ENCODE data around the gene IGFL2.
"Not testable (repeated sequence)": the region's sequence is repeated elsewhere in the genome, so short reads cannot be mapped to it uniquely, and the experiment has no call there.

The IGFL2 gene

DNA sequence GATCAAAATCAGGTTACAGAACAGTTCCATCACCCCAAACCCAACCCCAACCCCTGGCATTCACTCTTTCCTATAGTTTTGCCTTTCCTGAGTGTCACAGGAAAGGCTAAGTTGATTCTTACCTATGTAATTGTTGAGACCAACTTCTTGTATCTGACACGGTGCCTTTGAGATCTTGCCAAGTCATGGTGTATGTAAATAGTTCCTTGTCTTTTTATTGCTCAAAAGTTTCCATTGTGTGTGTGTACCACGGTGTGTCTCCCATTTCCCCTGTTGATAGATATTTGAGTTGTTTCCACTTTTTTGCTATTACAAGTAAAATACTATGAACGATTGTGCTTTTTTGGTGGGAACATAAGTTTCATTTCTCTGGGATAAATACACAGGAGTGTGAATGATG lies 3.3 kb upstream of the IGFL2 start:
- no peak for DNase-seq

DNA sequence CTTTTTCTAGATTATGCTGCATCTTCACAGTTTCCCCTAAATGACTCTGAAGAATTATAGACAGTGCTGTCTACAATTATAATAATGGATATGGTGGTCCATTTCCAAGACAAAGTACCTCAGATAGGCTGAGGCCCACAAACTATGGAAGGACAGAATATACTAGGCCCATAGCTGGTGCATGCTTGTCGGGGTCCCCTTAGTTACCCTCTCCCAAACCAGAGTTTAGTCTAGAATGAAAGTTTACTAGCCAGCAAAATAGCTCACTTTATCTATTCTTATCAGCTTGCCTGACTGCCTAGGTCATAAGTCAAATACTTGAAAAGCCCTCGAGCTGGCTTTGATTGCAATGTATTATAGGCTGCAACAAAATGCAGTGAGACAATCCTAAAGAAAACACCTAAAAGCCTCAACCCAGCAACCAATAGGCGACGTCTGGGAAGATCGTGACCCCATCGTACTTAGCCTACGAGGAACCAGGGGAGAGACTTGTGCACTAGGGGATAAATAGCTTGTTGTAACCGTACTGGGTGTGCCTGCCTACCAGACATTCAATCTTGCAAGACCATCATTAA lies 785 bp upstream of the IGFL2 start:
- DNase-seq, result no peak

- DNase-seq, result no peak
Measured at GRCh38 chr19:46150606-46151005, 2.6 kb downstream of the IGFL2 start.

GRCh38 chr19:46155237-46155636 lies 7.2 kb downstream of the IGFL2 start:
- DNase-seq, result no peak

GRCh38 chr19:46159418-46160232 lies 11.6 kb downstream of the IGFL2 start:
- DNase-seq, result no peak

DNA sequence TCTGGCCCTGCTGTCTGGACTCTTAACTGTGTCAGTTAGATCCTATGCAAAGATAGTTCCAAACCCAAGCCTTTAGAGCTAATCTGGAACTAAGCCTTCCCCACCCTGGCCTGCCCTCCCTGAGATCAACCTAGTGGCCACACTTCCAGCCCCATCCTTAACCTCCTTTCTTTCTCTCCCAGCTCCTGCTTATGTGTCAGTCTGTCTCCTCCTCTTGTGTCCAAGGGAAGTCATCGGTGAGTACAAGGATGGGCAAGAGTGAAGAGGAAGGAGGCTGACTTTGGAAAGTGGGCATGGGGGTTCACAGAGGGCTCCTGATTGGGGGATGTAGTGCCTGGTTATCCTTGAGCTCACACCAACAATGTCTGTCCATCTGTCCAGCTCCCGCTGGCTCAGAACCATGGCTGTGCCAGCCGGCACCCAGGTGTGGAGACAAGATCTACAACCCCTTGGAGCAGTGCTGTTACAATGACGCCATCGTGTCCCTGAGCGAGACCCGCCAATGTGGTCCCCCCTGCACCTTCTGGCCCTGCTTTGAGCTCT lies 12.3 kb downstream of the IGFL2 start:
- no peak for DNase-seq

GRCh38 chr19:46161642-46162257 lies 13.7 kb downstream of the IGFL2 start:
- not testable (repeated sequence) for DNase-seq

- DNase-seq, result no peak
Measured at GRCh38 chr19:46162731-46163130, 14.7 kb downstream of the IGFL2 start.

DNA sequence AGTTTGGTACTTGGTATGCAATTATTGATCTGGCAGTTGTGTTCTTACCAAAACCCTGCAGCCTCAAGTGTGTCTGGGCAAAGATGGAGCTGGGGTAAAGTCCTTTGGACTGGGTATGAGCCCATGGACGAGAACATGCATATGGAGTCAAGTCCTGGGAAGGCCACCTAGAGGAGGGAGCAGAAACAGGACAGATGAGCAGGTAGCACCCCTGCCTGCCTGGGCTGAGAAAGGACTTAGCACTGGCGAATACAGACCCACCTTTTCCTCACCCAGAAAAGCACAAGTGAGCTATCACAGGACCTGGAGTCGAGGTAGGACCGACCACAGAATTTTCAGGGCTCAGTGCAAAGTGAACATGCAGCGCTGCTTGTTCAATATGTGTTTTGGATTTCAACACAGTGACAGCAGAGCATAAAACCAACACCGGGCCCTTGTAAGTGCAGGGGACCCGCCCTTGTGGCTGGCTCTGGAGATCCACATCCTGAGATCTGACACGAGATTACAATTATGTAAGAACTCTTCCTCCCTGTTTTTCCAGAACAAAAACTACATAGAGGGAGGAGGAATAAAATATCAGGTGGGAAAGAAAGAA lies 25.9 kb downstream of the IGFL2 start:
- no peak for DNase-seq

DNA sequence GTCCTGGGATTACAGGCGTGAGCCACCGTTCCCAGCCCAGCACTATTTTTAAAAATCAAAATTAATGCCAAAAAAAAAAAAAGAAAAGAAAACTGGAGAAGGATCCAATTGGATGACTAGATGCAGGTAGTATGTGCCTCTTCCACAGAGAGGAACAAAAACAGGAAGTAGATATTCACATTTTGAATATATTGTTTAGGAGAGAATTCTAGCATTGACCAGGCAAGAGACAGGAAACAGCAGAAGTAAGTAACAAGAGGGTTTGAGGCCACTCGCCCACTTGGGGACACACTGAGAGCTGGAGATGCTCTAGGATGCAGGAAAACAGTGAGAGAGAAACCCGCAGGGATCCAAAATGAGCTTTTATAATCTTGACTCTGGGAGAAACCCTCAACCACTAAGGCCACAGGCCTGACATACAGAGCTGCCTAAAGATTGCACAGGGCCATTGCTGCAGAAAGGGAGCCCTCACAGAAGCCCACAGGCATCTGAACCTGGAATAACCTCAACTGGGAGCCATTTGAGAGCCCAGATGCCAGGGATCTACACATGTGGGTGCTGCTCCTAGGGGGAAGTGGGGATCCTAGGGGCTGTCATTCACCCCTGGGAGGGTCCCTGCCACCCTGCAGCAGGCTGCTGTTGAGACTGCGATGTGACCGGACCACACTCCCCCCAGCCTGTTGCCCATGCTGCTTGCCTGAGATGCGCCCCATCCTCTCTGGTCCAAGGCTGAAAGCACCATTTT lies 28.2 kb downstream of the IGFL2 start:
- no peak for DNase-seq

- DNase-seq, result no peak
Measured at GRCh38 chr19:46179076-46179759, 31.2 kb downstream of the IGFL2 start.

GRCh38 chr19:46180701-46181387 lies 32.8 kb downstream of the IGFL2 start:
- no peak for DNase-seq

DNA sequence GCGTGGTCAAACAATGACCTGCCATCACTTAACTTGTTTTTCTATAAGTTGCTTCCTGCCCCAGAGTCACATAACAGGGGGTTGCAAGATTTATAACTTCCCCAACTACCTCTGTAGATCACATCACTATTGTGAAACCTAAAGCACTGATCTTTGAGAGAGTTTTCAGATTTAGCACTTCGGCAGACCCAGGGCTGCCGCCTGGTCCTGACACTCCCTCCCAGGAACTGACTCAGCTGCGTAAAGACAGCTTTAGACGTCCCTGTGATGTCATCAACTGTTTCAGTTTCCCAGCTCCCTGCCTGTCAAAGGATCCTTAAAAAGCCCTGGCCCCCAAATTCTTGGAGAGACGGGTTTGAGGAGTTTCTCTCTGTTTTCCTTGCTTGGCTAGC lies 33.3 kb downstream of the IGFL2 start:
- DNase-seq, result no peak

DNA sequence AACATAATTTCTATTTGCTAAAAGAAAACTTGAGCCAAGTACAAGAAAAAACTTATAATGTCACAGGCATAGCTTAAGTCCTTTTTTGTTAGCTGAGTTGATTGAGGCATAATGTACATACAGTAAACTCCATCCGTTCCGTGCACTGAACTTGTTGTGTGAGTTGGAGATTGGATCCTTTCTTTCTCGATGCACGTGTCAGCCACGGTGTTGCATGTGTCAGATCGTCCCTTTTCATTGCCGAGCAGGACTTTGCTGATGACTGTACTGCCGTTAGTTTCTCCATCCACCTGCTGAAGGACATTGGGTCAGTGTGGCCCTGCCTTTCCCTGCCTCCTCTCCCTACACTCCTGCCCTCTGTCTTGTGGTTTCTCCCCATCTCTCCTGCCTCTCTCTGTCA lies 34.4 kb downstream of the IGFL2 start:
- no peak for DNase-seq

GRCh38 chr19:46184775-46185710 lies 37.0 kb downstream of the IGFL2 start:
- not testable (repeated sequence) for DNase-seq

DNA sequence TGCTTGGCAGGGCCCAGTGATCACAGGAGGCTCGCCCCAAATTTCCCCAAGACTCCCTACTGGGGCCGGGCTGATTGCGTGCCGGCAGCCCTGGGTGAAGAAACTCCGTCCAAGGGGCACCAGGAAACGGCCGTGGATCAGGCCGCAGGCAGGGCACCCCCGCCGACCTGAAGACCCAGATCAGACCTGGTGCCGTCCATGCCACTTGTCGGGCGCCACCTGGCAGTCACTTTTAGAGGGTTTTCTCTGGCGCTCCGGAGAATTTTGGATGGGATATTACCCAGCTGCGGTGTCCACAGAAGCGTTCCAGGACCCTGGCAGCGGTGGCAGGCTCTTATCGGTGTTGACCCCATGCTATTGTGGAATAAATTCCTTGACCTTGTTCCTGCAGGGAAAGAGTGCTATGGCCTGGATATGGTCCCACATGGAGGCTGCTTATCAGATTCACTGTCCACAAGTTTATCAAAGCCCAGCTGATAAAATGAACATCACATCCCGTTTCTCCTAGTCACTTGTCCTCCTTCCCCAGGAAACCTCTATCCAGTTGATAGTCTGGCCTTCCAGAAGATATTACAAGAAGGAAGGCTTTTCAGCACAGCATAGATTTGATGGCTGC lies 38.2 kb downstream of the IGFL2 start:
- DNase-seq, result no peak

GRCh38 chr19:46186717-46187101 lies 38.7 kb downstream of the IGFL2 start:
- no peak for DNase-seq

DNA sequence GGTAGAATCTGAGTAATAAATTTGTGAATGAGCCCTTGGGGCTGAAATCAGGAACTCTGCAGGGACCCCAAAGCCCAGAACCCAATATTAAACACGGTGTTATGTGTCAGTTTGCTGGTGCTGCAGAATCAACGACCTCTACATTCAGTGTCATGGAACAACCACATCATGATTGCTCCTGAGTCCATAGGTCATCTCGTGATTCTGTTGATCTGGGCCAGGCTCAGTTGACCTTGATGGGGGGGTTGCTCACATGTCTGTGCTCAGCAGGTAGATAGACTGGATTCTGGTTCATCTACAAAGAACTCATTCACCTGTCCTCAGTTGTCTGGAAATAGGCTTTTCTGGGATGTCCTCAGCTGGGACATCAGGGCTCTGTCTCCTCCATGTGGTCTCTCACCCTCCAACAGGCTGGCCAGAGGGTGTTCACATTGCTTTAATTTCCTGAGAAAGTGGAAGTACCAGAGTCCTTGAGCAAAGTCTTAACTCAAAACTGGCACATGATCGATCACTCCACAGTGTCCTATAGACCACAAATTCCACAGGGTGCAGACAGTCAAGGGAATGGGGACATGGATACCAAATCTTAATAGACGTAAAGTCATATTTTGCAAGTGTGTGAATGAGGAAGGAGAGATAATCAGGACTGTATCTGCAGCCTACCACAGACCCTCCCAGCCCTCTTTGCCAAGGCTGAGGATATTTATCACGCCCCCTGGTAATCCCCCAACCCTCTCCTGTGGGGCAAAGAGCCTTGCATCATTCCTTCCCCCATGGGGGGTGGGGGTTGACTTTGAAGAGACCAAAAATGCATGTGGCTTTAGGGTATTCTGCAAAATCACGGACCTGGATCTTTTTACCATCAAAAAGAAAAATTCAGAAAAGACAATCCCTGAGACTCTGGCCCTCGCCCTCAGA lies 42.2 kb downstream of the IGFL2 start:
- no peak for DNase-seq

DNA sequence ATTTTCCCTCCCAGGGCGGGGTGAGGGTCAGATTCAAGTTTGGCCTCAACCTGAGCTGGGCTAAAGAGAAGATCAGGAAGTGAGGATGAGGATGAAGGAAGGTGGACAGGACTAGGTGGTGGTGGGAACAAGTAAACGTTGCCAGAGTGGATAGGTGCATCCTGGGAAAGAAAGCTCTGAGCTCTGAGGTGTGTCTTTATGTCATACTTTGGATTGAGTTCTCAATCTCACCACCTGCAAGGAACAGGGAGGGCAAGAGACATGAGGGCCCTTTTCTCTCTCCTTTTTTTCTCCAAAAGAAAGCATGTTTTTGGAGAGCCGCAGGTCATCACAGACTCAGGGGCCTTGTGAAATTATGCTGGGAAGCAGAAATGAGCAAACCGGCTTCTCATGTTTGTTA lies 43.3 kb downstream of the IGFL2 start:
- no peak for DNase-seq
